ENCODE data around the gene AK2.
"Not testable (repeated sequence)": the region's sequence is repeated elsewhere in the genome, so short reads cannot be mapped to it uniquely, and the experiment has no call there.

AK2 gene

GRCh38 chr1:33036526-33037503, at the start of gene AK2:
Gene AK2, minus strand, starts transcription at chr1:33036883. Its CDS starts 55 bp downstream, at chr1:33036828.
- peak; percentile 95 for DNase-seq

GRCh38 chr1:33086384-33086850, 49.7 kb upstream of the AK2 start:
- peak; percentile 3 for DNase-seq

DNA sequence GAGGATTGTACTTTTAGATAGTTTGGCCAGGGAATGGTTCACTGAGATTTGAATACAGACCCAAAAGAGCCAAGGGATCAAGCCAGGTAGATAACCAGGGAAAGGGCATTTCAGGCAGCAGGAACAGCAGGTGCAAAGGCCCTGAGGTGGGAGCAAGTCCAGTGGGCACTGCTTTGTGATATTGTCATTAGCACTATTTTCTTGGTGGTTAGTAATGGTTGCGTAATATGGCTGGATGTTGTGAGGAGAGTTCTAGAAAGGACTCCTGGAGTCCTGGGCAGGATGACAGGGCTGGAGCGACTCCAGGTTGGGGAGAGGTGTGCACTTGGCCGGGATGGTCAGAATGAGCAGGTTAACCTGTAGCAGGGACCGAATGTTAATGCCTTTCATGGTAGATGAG, 48.6 kb upstream of the AK2 start:
- DNase-seq = no peak

- DNase-seq = no peak
Measured at GRCh38 chr1:33082575-33083108, 46.0 kb upstream of the AK2 start.

GRCh38 chr1:33081554-33082305, 45.0 kb upstream of the AK2 start:
- peak; percentile 13 for DNase-seq

DNA sequence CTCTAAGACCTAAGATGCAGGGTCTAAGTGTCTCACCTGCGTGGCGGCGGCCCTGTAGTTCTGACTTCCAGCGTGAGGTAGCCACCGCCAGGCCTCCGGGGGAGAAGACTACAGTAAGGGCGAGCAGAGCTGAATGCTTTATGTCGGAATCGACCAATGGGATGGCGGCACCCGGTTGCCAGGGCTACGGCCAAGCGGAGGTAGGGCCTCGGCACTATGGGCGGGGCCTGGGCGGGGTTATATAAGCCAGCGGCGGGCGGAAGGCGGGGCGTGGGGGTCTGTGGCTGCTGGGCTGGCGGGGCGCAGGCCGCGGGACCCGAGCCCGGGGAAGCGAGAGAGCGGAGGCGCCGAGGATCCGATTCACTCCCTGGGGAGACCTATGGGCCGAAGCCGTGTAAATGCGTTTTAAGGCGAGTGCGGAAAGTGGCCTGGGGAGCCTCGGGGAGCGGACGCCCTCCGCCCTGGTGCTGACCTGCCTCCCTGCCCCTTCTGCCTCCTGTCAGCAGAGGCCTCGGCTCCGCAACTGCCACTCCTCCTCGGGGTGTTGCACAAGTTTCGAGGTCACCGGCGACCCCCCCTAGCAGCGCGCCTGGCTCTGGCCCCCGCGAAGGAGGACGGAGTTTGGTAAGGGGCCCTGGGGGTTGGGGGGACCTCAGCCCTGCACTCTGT, 44.3 kb upstream of the AK2 start, which contains the start of gene AZIN2:
Gene AZIN2, plus strand, starts transcription at position 269 of the 669 bp plus-strand sequence. CDS start 1,097 bp downstream, outside the sequence.
- DNase-seq = peak; percentile 83

DNA sequence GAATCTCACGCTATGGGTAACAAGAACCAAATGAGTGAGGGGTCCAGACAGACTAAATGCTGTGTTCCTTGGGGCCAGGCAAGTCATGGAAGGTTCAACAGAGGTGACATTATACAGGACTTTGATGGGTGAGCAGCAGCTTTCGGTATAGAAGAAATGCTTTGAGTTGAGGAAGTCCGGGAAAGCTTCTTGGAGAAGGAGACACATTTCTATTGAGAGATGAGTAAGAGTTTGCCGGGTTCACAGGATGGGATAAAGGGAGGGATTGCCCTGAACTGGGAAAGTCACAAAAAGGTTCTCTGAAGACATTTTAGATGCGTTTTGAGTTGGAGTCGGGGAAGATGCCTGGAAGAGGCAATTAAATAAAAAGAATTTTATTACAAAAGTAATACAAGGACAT, 43.7 kb upstream of the AK2 start:
- no peak for DNase-seq

DNA sequence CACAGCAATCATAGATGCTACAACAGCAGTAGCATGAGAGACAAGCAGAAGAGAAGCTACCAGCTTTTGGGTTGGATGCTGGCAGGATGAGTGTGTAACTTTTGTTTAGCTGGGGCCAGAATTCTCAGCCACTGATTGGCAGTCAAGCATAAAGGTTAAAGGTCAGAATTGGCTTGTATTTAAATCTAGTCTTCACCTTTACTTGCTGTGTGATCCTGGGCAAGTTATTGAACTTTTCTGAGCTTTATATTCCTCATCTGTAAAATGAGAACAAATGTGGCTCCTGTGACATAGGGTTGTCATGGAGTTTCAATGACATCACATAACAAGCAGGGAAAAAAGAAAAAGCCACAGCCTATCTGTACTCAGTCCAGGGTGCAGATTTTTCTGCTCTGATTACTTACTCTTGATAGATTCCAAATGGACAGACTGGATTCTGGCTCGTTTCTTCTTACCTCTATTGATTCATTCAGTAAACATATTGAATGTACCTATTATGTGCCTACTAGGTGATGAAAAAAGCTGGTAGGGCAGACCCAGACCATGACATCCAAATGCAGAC, 41.4 kb upstream of the AK2 start:
- no peak for DNase-seq

- DNase-seq = no peak
Measured at GRCh38 chr1:33074193-33074945, 37.7 kb upstream of the AK2 start.

- DNase-seq = no peak
Measured at GRCh38 chr1:33072707-33073106, 36.0 kb upstream of the AK2 start.

DNA sequence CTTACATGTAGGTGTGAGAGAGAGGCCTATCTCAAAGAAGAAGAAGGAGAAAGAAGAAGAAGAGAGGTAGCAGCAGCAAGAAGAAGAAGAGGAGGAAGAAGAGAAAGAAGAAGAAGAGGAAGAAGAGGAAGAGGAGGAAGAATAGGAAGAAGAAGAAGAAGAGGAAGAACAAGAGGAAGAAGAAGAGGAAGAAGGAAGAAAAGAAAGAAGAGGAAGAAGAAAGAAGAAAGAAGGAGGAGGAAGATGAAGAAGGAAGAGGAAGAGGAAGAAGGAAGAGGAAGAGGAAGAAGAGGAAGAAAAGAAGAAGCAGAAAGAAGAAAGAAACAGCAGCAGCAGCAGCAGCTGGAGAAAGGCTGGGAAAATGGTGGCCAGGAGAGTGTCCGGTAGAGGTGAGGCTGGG, 33.9 kb upstream of the AK2 start:
- DNase-seq = no peak

GRCh38 chr1:33068108-33068507, 31.4 kb upstream of the AK2 start:
- DNase-seq = not testable (repeated sequence)

DNA sequence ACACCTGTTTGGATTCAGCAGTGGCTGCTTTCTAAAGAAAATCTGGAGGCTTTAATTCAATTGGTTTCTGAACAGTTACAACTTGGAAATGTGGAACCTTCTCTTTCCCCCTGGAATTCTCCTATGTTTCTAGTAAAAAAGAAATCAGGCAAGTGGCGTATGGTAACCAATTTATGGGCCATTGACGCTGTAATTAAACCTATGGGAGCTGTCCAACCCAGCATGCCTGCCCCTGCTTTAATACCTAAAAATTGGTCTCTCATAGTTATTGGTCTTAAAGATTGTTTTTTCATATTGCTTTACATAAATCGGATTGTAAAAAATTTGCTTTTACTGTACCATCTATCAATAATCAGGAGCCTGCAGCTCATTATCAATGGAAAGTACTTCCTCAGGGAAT, 29.8 kb upstream of the AK2 start:
- DNase-seq = not testable (repeated sequence)

GRCh38 chr1:33065301-33065700, 28.6 kb upstream of the AK2 start:
- DNase-seq = no peak

GRCh38 chr1:33064284-33064683, 27.6 kb upstream of the AK2 start:
- not testable (repeated sequence) for DNase-seq

GRCh38 chr1:33061834-33062233, 25.2 kb upstream of the AK2 start:
- DNase-seq = no peak

GRCh38 chr1:33060579-33061083, 23.9 kb upstream of the AK2 start:
- DNase-seq = no peak

DNA sequence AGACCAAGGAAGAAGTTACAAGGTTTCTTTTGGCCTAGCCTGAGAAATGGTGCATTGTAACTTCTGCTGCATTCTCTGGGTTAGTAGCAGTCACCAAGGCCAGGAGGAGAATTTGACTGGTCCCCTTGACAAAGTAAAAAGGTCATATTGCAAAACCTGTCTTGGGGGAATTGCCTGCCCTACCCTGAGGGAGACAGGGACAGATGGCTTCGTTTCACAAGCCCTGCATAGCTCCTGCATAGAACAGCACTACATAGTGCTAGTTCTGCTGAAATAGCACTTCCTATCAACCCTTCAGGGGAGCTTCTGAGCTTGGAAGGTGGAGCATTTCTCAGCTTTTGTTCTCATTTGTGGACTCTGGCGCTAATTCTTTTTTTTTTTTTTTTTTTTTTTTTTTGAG, 20.4 kb upstream of the AK2 start:
- no peak for DNase-seq

GRCh38 chr1:33056426-33056825, 19.7 kb upstream of the AK2 start:
- DNase-seq = peak; percentile 17

- peak; percentile 12 for DNase-seq
Measured at GRCh38 chr1:33055210-33056008, 18.7 kb upstream of the AK2 start.

All from NCI-H2107 (cell line).